ENCODE results near the gene PNPLA2. TPM values are rescaled to one million over a fixed set of nuclear protein-coding genes. Genes with fewer than 3 reads are reported as not detected.

PNPLA2 gene
- total and polyA plus RNA-seq, 2 of the 8 experiments (the other 6 are each of a cell fraction or from before 2014, with no cell fraction given): 30.9 to 62.1 TPM

- TF ChIP-seq TAF7 (optimal IDR thresholded peaks at IDR 0.05; ENCODE audit: borderline replicate concordance, low read depth, low read length) (no peak), TEAD4 (IDR thresholded peaks at IDR 0.05; ENCODE audit: low read depth, low read length) (no peak), SIRT6 (IDR thresholded peaks at IDR 0.05; ENCODE audit: low read length) (no peak)
Observed at GRCh38 chr11:803770-804598, 14.7 kb upstream of the PNPLA2 start (continued).

All from H1 (cell line).